RPMI8226 (cell line): Measurements from ENCODE around the gene NSUN2.
"Not testable (repeated sequence)": the region's sequence is repeated elsewhere in the genome, so short reads cannot be mapped to it uniquely, and the experiment has no call there.

ENCODE experiments used
- DNase-seq: peaks from one replicate; pipeline ENCODE4 v3.0.0-alpha.2; 2015

The NSUN2 gene

GRCh38 chr5:6581559-6582426 lies 51.1 kb downstream of the NSUN2 start:
- DNase-seq = no peak

- DNase-seq = no peak
These were observed 51.8 kb downstream of the NSUN2 start for GRCh38 chr5:6581090-6581489.

- no peak for DNase-seq
These were observed 53.3 kb downstream of the NSUN2 start for GRCh38 chr5:6579535-6579934.

- no peak for DNase-seq
These were observed 54.0 kb downstream of the NSUN2 start for GRCh38 chr5:6578676-6579343.

GRCh38 chr5:6576861-6577501 lies 55.9 kb downstream of the NSUN2 start:
- DNase-seq = peak; percentile 16

GRCh38 chr5:6574537-6575245 lies 58.2 kb downstream of the NSUN2 start:
- DNase-seq = no peak

- DNase-seq = no peak
These were observed 58.7 kb downstream of the NSUN2 start for GRCh38 chr5:6574111-6574510.

- no peak for DNase-seq
These were observed 59.2 kb downstream of the NSUN2 start for GRCh38 chr5:6573651-6574101.

GRCh38 chr5:6572825-6573380 lies 59.9 kb downstream of the NSUN2 start:
- no peak for DNase-seq

GRCh38 chr5:6572086-6572824 lies 60.6 kb downstream of the NSUN2 start:
- DNase-seq = no peak

GRCh38 chr5:6571607-6572006 lies 61.2 kb downstream of the NSUN2 start:
- DNase-seq = not testable (repeated sequence)

GRCh38 chr5:6570530-6570929 lies 62.3 kb downstream of the NSUN2 start:
- no peak for DNase-seq

GRCh38 chr5:6568889-6569288 lies 64.0 kb downstream of the NSUN2 start:
- DNase-seq = no peak

GRCh38 chr5:6568383-6568782 lies 64.5 kb downstream of the NSUN2 start:
- no peak for DNase-seq

GRCh38 chr5:6567835-6568234 lies 65.0 kb downstream of the NSUN2 start:
- DNase-seq = no peak

GRCh38 chr5:6567068-6567467 lies 65.8 kb downstream of the NSUN2 start:
- DNase-seq = no peak

- DNase-seq = no peak
These were observed 67.4 kb downstream of the NSUN2 start for GRCh38 chr5:6565492-6565891.

- DNase-seq = no peak
These were observed 74.9 kb downstream of the NSUN2 start for GRCh38 chr5:6557807-6558575.

- DNase-seq = no peak
These were observed 76.1 kb downstream of the NSUN2 start for GRCh38 chr5:6556802-6557102.

GRCh38 chr5:6556089-6556801 lies 76.6 kb downstream of the NSUN2 start:
- no peak for DNase-seq

GRCh38 chr5:6554812-6555211 lies 78.0 kb downstream of the NSUN2 start:
- no peak for DNase-seq
